SK-N-SH (cell line): Measurements from ENCODE around the gene RPAP3. TPM values are rescaled to one million over a fixed set of nuclear protein-coding genes. Genes with fewer than 3 reads are reported as not detected.

Experiments used
- CTCF ChIA-PET: fragments of 300-600, 350-600 bp; formaldehyde crosslinking; extraction: SDS; loops from one replicate; lab custom pipeline; 2021; lab: Yijun Ruan, JAX
- POLR2A ChIA-PET: fragments of 350-600 bp; sonication (Branson Sonifier 250); formaldehyde crosslinking; extraction: SDS; loops from one replicate; lab custom pipeline; 2020; ENCODE audit warnings: antibody characterized with exemption, inconsistent platforms; lab: Yijun Ruan, JAX
- DNase-seq: peaks from one replicate; pipeline ENCODE4 v3.0.0; 2012
- H2AFZ ChIP-seq: fragments of 200-600 bp; sonication (generic); 2 replicates; pipeline ENCODE4 v1.8.1; 2016; ENCODE audit warnings: antibody characterized with exemption, mild to moderate bottlenecking, low read depth
- H3F3A ChIP-seq: fragments of 200-600 bp; sonication (generic); replicated peaks from 2 replicates; pipeline ENCODE3; 2016; ENCODE audit warnings: antibody characterized with exemption, mild to moderate bottlenecking; ENCODE audit not compliant: insufficient read depth
- H3K27ac ChIP-seq, 2 experiments: fragments of 200-500 bp in 1 of 2; fragments of 200-600 bp in 1 of 2; sonication (Bioruptor generic) in 1 of 2; sonication (generic), shearing (Covaris generic) in 1 of 2; 2 replicates each; pipeline versions ENCODE4 v1.5.1 to v1.6.1; 2014 to 2016; ENCODE audit warnings: low read depth in 2 of 2, inconsistent platforms in 1 of 2, low read length in 1 of 2, mild to moderate bottlenecking in 1 of 2, mixed read lengths in 1 of 2
- H3K27me3 ChIP-seq: fragments of 200-600 bp; sonication (generic), shearing (Covaris generic); 2 replicates; pipeline ENCODE4 v1.6.1; 2016; ENCODE audit warnings: mixed run types; ENCODE audit not compliant: insufficient read depth
- H3K36me3 ChIP-seq, 2 experiments: fragments of 200-500 bp in 1 of 2; fragments of 200-600 bp in 1 of 2; sonication (Bioruptor generic) in 1 of 2; sonication (generic) in 1 of 2; replicated peaks in 1 of 2; 2 replicates each; pipeline versions ENCODE3 to v1.5.1; 2014 to 2016; ENCODE audit warnings: low read length in 1 of 2, mild to moderate bottlenecking in 1 of 2; ENCODE audit not compliant: insufficient read depth in 2 of 2, control insufficient read depth in 1 of 2
- H3K4me1 ChIP-seq, 2 experiments: fragments of 200-500 bp in 1 of 2; fragments of 200-600 bp in 1 of 2; sonication (Bioruptor generic) in 1 of 2; sonication (generic), shearing (Covaris generic) in 1 of 2; 2 replicates each; pipeline versions ENCODE4 v1.5.1 to v1.6.1; 2014 to 2016; ENCODE audit warnings: low read depth in 1 of 2, low read length in 1 of 2, mixed run types in 1 of 2; ENCODE audit not compliant: insufficient read depth in 2 of 2, control insufficient read depth in 1 of 2
- H3K4me2 ChIP-seq: fragments of 200-600 bp; sonication (generic), shearing (Covaris generic); 2 replicates; pipeline ENCODE4 v1.6.1; 2017; ENCODE audit warnings: mixed run types
- H3K4me3 ChIP-seq, 2 experiments: fragments of 200-500 bp in 1 of 2; fragments of 200-600 bp in 1 of 2; sonication (Bioruptor generic) in 1 of 2; sonication (generic), shearing (Covaris generic) in 1 of 2; 2 replicates each; pipeline versions ENCODE4 v1.5.1 to v1.8.1; 2014 to 2016; ENCODE audit warnings: low read depth in 2 of 2, inconsistent platforms in 1 of 2, low read length in 1 of 2, mild to moderate bottlenecking in 1 of 2, mixed read lengths in 1 of 2, moderate library complexity in 1 of 2
- H3K79me2 ChIP-seq: fragments of 200-600 bp; sonication (generic); 2 replicates; pipeline ENCODE4 v1.8.1; 2017; ENCODE audit warnings: mild to moderate bottlenecking; ENCODE audit not compliant: insufficient read depth
- H3K9ac ChIP-seq: fragments of 200-600 bp; sonication (generic); 2 replicates; pipeline ENCODE4 v1.6.1; 2017; ENCODE audit warnings: mixed run types
- H3K9me2 ChIP-seq: fragments of 200-600 bp; sonication (generic); 2 replicates; pipeline ENCODE4 v1.6.1; 2017; ENCODE audit warnings: mixed run types
- H3K9me3 ChIP-seq: fragments of 200-600 bp; sonication (generic); 2 replicates; pipeline ENCODE4 v1.6.1; 2017; ENCODE audit warnings: mixed run types, mild to moderate bottlenecking, moderate library complexity
- H4K20me1 ChIP-seq: fragments of 200-600 bp; sonication (generic); 2 replicates; pipeline ENCODE4 v1.6.1; 2017; ENCODE audit warnings: mild to moderate bottlenecking, mixed run types; ENCODE audit not compliant: insufficient read depth
- CHD2 ChIP-seq: fragments of 150-350 bp; IDR thresholded peaks from 2 replicates; pipeline ENCODE4 v1.6.1; 2018; ENCODE audit warnings: low read length; ENCODE audit not compliant: partially characterized antibody
- ELF1 ChIP-seq: IDR thresholded peaks from 2 replicates; pipeline ENCODE4 v1.4.0; 2012
- EP300 ChIP-seq, 2 experiments: IDR thresholded peaks; 2 replicates each; pipeline versions ENCODE4 v1.4.0 to v1.6.1; 2012; ENCODE audit warnings: borderline replicate concordance in 1 of 2, low read depth in 1 of 2, low read length in 1 of 2
- FOXJ3 ChIP-seq: sonication (generic); formaldehyde crosslinking; IDR thresholded peaks from 2 replicates; pipeline ENCODE4 v1.5.1; 2020; ENCODE audit warnings: mild to moderate bottlenecking, missing genetic modification reagents
- GATA2 ChIP-seq: sonication (generic); formaldehyde crosslinking; IDR thresholded peaks from 2 replicates; pipeline ENCODE4 v1.5.0; 2020; ENCODE audit warnings: mild to moderate bottlenecking, missing genetic modification reagents
- MXI1 ChIP-seq: IDR thresholded peaks from 2 replicates; pipeline ENCODE4 v1.6.1; 2012; ENCODE audit warnings: mild to moderate bottlenecking, low read depth, low read length, improper control_type of control experiment
- NFIC ChIP-seq: IDR thresholded peaks from 2 replicates; pipeline ENCODE4 v1.4.0; 2012; ENCODE audit warnings: borderline replicate concordance
- NRF1 ChIP-seq: IDR thresholded peaks from 2 replicates; pipeline ENCODE4 v1.6.1; 2012; ENCODE audit warnings: low read depth, mild to moderate bottlenecking, low read length
- RAD21 ChIP-seq: IDR thresholded peaks from 2 replicates; pipeline ENCODE4 v1.6.1; 2012; ENCODE audit warnings: mild to moderate bottlenecking, low read length
- RCOR1 ChIP-seq: fragments of 150-350 bp; IDR thresholded peaks from 2 replicates; pipeline ENCODE4 v1.6.1; 2017; ENCODE audit warnings: antibody characterized with exemption, low read length
- RFX5 ChIP-seq: IDR thresholded peaks from 2 replicates; pipeline ENCODE4 v1.6.1; 2012; ENCODE audit warnings: mild to moderate bottlenecking, improper control_type of control experiment, low read length
- SIN3A ChIP-seq: IDR thresholded peaks from 2 replicates; pipeline ENCODE4 v1.6.1; 2012; ENCODE audit warnings: low read depth, mild to moderate bottlenecking, low read length, moderate library complexity, borderline replicate concordance
- SMC3 ChIP-seq: IDR thresholded peaks from 2 replicates; pipeline ENCODE4 v1.6.1; 2012; ENCODE audit warnings: low read depth, low read length, improper control_type of control experiment
- TCF12 ChIP-seq: IDR thresholded peaks from 2 replicates; pipeline ENCODE4 v1.4.0; 2012
- YY1 ChIP-seq: IDR thresholded peaks from 2 replicates; pipeline ENCODE4 v1.4.0; 2012; ENCODE audit warnings: low read depth, mild to moderate bottlenecking
- WGBS: methylation state at CpG from one replicate; pipeline ENCODE4 v1.1.6; 2017; ENCODE audit warnings: low lambda C conversion rate; 5-methylcytosine and 5-hydroxymethylcytosine counted together
- polyA plus RNA-seq, 3 experiments: library from polyadenylated mRNA; depleted of rRNA; stranded (reverse); fragments of >200 nt; gene quantifications; 2 replicates each; pipeline ENCODE4 v1.2.3, GENCODE V29; 2012
- TF ChIP-seq, protein P1 (sequence below): IDR thresholded peaks from 2 replicates; pipeline ENCODE4 v1.6.1; 2012; ENCODE audit warnings: mild to moderate bottlenecking, low read depth, low read length, moderate library complexity
- TF ChIP-seq, protein P2 (sequence below): fragments of 150-350 bp; IDR thresholded peaks from 2 replicates; pipeline ENCODE4 v1.6.1; 2017; ENCODE audit warnings: antibody characterized with exemption, low read length, low read depth, borderline replicate concordance
- TF ChIP-seq, protein P3 (sequence below): fragments of 200-600 bp; sonication (generic); IDR thresholded peaks from 2 replicates; pipeline ENCODE4 v1.6.1; 2017; ENCODE audit warnings: antibody characterized with exemption, mild to moderate bottlenecking, moderate library complexity
- TF ChIP-seq, protein P4 (sequence below): IDR thresholded peaks from 2 replicates; pipeline ENCODE4 v1.4.0; 2012; ENCODE audit warnings: low read depth, borderline replicate concordance

RPAP3 gene
- polyA plus RNA-seq, 1 of the 3 experiments (the other 2 are of a cell fraction), result 6.7 TPM

DNA sequence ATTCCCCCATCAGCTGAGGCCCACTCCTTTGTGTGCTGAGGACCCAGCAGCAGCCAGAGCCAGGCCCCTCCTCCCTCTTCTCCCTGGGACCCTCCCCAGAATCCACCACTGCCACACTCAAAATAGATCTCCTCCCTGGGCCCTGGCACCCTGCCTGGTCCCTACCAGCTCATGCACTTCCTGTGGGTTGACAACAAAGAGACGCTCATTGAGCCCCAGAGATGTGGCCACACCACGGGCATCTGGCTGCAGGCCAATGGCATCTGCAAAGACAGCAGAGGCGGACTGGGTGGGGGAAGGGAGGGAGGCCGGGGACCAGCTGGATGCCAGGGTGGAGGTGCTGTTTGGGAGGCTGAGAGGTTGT, 35.5 kb upstream of the RPAP3 start:
- H3F3A ChIP-seq, result no peaks in the 10 kb centered on the region
- no peak overlapping the region for H3K4me3 ChIP-seq
- TF ChIP-seq, protein P1, sequence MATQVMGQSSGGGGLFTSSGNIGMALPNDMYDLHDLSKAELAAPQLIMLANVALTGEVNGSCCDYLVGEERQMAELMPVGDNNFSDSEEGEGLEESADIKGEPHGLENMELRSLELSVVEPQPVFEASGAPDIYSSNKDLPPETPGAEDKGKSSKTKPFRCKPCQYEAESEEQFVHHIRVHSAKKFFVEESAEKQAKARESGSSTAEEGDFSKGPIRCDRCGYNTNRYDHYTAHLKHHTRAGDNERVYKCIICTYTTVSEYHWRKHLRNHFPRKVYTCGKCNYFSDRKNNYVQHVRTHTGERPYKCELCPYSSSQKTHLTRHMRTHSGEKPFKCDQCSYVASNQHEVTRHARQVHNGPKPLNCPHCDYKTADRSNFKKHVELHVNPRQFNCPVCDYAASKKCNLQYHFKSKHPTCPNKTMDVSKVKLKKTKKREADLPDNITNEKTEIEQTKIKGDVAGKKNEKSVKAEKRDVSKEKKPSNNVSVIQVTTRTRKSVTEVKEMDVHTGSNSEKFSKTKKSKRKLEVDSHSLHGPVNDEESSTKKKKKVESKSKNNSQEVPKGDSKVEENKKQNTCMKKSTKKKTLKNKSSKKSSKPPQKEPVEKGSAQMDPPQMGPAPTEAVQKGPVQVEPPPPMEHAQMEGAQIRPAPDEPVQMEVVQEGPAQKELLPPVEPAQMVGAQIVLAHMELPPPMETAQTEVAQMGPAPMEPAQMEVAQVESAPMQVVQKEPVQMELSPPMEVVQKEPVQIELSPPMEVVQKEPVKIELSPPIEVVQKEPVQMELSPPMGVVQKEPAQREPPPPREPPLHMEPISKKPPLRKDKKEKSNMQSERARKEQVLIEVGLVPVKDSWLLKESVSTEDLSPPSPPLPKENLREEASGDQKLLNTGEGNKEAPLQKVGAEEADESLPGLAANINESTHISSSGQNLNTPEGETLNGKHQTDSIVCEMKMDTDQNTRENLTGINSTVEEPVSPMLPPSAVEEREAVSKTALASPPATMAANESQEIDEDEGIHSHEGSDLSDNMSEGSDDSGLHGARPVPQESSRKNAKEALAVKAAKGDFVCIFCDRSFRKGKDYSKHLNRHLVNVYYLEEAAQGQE, result no peak
- no peak for TF ChIP-seq SIN3A
- 0 out of 2 replicates have a peak, but pooled peaks have one; percentile 9 for TF ChIP-seq RAD21
- TF ChIP-seq, protein P2, sequence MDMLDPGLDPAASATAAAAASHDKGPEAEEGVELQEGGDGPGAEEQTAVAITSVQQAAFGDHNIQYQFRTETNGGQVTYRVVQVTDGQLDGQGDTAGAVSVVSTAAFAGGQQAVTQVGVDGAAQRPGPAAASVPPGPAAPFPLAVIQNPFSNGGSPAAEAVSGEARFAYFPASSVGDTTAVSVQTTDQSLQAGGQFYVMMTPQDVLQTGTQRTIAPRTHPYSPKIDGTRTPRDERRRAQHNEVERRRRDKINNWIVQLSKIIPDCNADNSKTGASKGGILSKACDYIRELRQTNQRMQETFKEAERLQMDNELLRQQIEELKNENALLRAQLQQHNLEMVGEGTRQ, result no peak
- no peak for TF ChIP-seq YY1
- no peak for TF ChIP-seq RFX5
- TF ChIP-seq FOXJ3 (CRISPR knock-in tag), result 0 out of 2 replicates have a peak, but pooled peaks have one; percentile 25
- TF ChIP-seq TCF12, result peak; percentile 24; the same call in 1 of the 2 replicates
- peak in 1 of 2 experiments; percentile 42; a peak in 1 of 4 replicates for TF ChIP-seq EP300 (IDR thresholded peaks at IDR 0.05; ENCODE audit: borderline replicate concordance in 1 of 2, low read depth in 1 of 2, low read length in 1 of 2)
- TF ChIP-seq, protein P3, sequence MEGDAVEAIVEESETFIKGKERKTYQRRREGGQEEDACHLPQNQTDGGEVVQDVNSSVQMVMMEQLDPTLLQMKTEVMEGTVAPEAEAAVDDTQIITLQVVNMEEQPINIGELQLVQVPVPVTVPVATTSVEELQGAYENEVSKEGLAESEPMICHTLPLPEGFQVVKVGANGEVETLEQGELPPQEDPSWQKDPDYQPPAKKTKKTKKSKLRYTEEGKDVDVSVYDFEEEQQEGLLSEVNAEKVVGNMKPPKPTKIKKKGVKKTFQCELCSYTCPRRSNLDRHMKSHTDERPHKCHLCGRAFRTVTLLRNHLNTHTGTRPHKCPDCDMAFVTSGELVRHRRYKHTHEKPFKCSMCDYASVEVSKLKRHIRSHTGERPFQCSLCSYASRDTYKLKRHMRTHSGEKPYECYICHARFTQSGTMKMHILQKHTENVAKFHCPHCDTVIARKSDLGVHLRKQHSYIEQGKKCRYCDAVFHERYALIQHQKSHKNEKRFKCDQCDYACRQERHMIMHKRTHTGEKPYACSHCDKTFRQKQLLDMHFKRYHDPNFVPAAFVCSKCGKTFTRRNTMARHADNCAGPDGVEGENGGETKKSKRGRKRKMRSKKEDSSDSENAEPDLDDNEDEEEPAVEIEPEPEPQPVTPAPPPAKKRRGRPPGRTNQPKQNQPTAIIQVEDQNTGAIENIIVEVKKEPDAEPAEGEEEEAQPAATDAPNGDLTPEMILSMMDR, result no peak
- TF ChIP-seq NFIC, result peak; percentile 83
- TF ChIP-seq SMC3, result no peak
- TF ChIP-seq NRF1, result no peak
- TF ChIP-seq, protein P4, sequence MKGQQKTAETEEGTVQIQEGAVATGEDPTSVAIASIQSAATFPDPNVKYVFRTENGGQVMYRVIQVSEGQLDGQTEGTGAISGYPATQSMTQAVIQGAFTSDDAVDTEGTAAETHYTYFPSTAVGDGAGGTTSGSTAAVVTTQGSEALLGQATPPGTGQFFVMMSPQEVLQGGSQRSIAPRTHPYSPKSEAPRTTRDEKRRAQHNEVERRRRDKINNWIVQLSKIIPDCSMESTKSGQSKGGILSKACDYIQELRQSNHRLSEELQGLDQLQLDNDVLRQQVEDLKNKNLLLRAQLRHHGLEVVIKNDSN, result no peak
- no peak for TF ChIP-seq ELF1
- peak; percentile 39; the same call in 1 of the 2 replicates for TF ChIP-seq RCOR1
- TF ChIP-seq MXI1, result no peak
- peak; percentile 32; the same call in 1 of the 2 replicates for TF ChIP-seq GATA2 (CRISPR knock-in tag)
- peak; percentile 56 for TF ChIP-seq CHD2
- no peaks in the 10 kb centered on the region for H3K9me2 ChIP-seq
- CTCF ChIA-PET, result interaction anchor here (0.6 to 43.0 kb wide), 25 partner anchors 16 to 403 kb away, joined by 3 to 1294 read pairs (median 6); partner anchors contain the start of genes ENDOU, RAPGEF3 and SLC48A1
- no peaks in the 10 kb centered on the region for H3K9me3 ChIP-seq
- H3K9ac ChIP-seq, result no peak overlapping the region
- peak overlapping the region in 1 of 2 experiments; percentile 50; a peak in 2 of 4 replicates for H3K27ac ChIP-seq
- POLR2A ChIA-PET, result interaction anchor here (0.7 kb wide), 1 partner anchor 36 kb away, joined by 3 read pairs; no protein-coding TSS in a partner anchor
- H4K20me1 ChIP-seq, result no peaks in the 10 kb centered on the region
- H2AFZ ChIP-seq, result no peak overlapping the region
- H3K27me3 ChIP-seq, result no peaks in the 10 kb centered on the region
- no peaks in the 10 kb centered on the region for H3K79me2 ChIP-seq
- no peaks in the 10 kb centered on the region for H3K36me3 ChIP-seq
- H3K4me1 ChIP-seq, result peaks cover 20 to 50% of the 10 kb centered on the region in 2 experiments; a peak in 3 of 4 replicates
- H3K4me2 ChIP-seq, result 0 out of 2 replicates have a peak overlapping the region, but pooled peaks have one; percentile 44
- 0% methylated on average over 2 of the region's 4 CpGs for WGBS
- DNase-seq, result peak; percentile 79
